Measurements from ENCODE around the gene AACS.

DNA sequence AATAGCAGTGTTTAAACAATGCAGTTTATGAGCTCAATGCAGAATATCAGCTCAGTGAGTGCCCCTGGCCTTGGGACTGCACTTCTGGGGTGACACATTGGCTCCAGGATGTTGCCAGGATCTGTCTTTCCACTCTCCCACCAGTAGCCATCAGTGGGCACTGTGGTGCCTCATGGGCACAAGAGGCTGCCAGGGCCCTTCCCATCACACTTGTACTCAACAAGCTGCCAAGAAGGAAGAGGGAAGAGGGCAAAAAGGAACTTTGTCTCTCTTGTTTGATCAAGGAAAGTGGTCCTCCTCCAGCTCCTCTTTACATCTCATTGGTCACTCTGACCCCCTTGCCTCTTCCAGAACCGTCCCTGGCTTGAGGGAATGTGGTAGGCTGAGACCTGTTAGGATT is 115.9 kb downstream of the AACS start:
- TF ChIP-seq, protein P1, sequence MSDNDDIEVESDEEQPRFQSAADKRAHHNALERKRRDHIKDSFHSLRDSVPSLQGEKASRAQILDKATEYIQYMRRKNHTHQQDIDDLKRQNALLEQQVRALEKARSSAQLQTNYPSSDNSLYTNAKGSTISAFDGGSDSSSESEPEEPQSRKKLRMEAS (IDR thresholded peaks at IDR 0.05), result no peak
- TF ChIP-seq ZNF276 (CRISPR knock-in tag; IDR thresholded peaks at IDR 0.05; ENCODE audit: low read depth) (no peak), NR2C2 (CRISPR knock-in tag; IDR thresholded peaks at IDR 0.05; ENCODE audit: borderline replicate concordance) (no peak), POLR2A (IDR thresholded peaks at IDR 0.05; ENCODE audit: insufficient read depth in 1 of 2, low read depth in 2 of 2, low read length in 2 of 2) (no peak), DZIP1 (CRISPR knock-in tag; IDR thresholded peaks at IDR 0.05) (no peak), SMYD3 (CRISPR knock-in tag; IDR thresholded peaks at IDR 0.05) (no peak), SUZ12 (IDR thresholded peaks at IDR 0.05; ENCODE audit: low read depth, low read length) (no peak)
